Endothelial cell of umbilical vein (primary cell): ENCODE results near the gene CTBP2. TPM values are rescaled to one million over a fixed set of nuclear protein-coding genes. Genes with fewer than 3 reads are reported as not detected.

Experiments
- BruUV-seq: library from RNA; stranded (reverse); fragments of 400-500 nt; replicated peaks from 2 replicates; lab custom pipeline; 2021; lab: Mats Ljungman, UMichigan
- CTCF ChIA-PET: fragments of 300-600, 350-600 bp; sonication (Branson Sonifier 250); formaldehyde crosslinking; loops from one replicate; lab custom pipeline; 2021; ENCODE audit warnings: antibody characterized with exemption, inconsistent platforms; lab: Charles Lee
- POLR2A ChIA-PET: fragments of 300-600, 350-600 bp; sonication (Branson Sonifier 250); formaldehyde crosslinking; loops from one replicate; lab custom pipeline; 2021; ENCODE audit warnings: antibody characterized with exemption, inconsistent platforms; lab: Charles Lee
- DNase-seq: peaks from one replicate; pipeline ENCODE4 v3.0.0-alpha.2; 2011; ENCODE audit warnings: low read depth, low spot score
- FAIRE-seq: peaks from 2 replicates; lab custom pipeline; 2011; peaks lifted over from hg19 to GRCh38; lab: Jason Lieb, UNC
- H2AFZ ChIP-seq: 2 replicates; pipeline ENCODE4 v1.6.0; 2012; ENCODE audit warnings: low read depth, low read length, control low read depth, inconsistent platforms
- H3K27ac ChIP-seq: 2 replicates; pipeline ENCODE4 v1.5.1; 2011; ENCODE audit warnings: low read depth, mild to moderate bottlenecking, control low read depth, low read length, moderate library complexity; ENCODE audit not compliant: insufficient read depth
- H3K27me3 ChIP-seq, 2 experiments: 2 replicates each; pipeline versions ENCODE4 v1.6.0 to v1.6.1; 2011; ENCODE audit warnings: low read length in 2 of 2, mixed read lengths in 1 of 2; ENCODE audit not compliant: control insufficient read depth in 2 of 2, insufficient read depth in 2 of 2
- H3K36me3 ChIP-seq, 2 experiments: 2 replicates in 1 of 2; 3 replicates in 1 of 2; pipeline ENCODE4 v1.5.1; 2011; ENCODE audit warnings: low read length in 2 of 2, mild to moderate bottlenecking in 1 of 2, moderate library complexity in 1 of 2; ENCODE audit not compliant: control insufficient read depth in 2 of 2, insufficient read depth in 2 of 2; ENCODE audit errors: extremely low read depth in 1 of 2
- H3K4me1 ChIP-seq: 3 replicates; pipeline ENCODE4 v1.5.1; 2011; ENCODE audit warnings: mild to moderate bottlenecking, low read length; ENCODE audit not compliant: control insufficient read depth, insufficient read depth; ENCODE audit errors: extremely low read depth
- H3K4me2 ChIP-seq: 2 replicates; pipeline ENCODE4 v1.6.1; 2011; ENCODE audit warnings: low read length, control low read depth, mixed read lengths; ENCODE audit not compliant: insufficient read depth
- H3K4me3 ChIP-seq, 3 experiments: fragments of 200-600 bp in 1 of 3; sonication (generic), shearing (Covaris generic) in 1 of 3; replicated peaks in 1 of 3; 2 replicates each; pipeline ENCODE4 v1.5.1; 2011 to 2016; ENCODE audit warnings: control low read depth in 3 of 3, low read length in 3 of 3, mild to moderate bottlenecking in 2 of 3, inconsistent platforms in 1 of 3, low read depth in 1 of 3, moderate library complexity in 1 of 3; ENCODE audit not compliant: insufficient read depth in 1 of 3
- H3K79me2 ChIP-seq: 2 replicates; pipeline ENCODE4 v1.6.0; 2012; ENCODE audit warnings: low read length, inconsistent platforms; ENCODE audit not compliant: control insufficient read depth, insufficient read depth
- H3K9ac ChIP-seq: replicated peaks from 2 replicates; pipeline ENCODE3; 2011; ENCODE audit warnings: low read length, control low read depth; ENCODE audit not compliant: insufficient read depth; ENCODE audit errors: extremely low read depth
- H3K9me1 ChIP-seq: replicated peaks from 3 replicates; pipeline ENCODE4 v1.6.0; 2011; ENCODE audit warnings: mild to moderate bottlenecking, low read length; ENCODE audit not compliant: control insufficient read depth, insufficient read depth; ENCODE audit errors: extremely low read depth
- H3K9me3 ChIP-seq: replicated peaks from 2 replicates; pipeline ENCODE4 v1.5.1; 2012; ENCODE audit warnings: low read length, inconsistent platforms; ENCODE audit not compliant: control insufficient read depth, insufficient read depth
- H4K20me1 ChIP-seq: replicated peaks from 2 replicates; pipeline ENCODE3; 2011; ENCODE audit warnings: mild to moderate bottlenecking, low read length; ENCODE audit not compliant: control insufficient read depth, insufficient read depth; ENCODE audit errors: extremely low read depth
- EZH2 ChIP-seq: IDR thresholded peaks from 2 replicates; pipeline ENCODE4 v1.6.1; 2012; ENCODE audit warnings: borderline replicate concordance, low read depth, mild to moderate bottlenecking, moderate library complexity, low read length, inconsistent platforms; ENCODE audit not compliant: severe bottlenecking
- FOS ChIP-seq: IDR thresholded peaks from 2 replicates; pipeline ENCODE4 v1.6.1; 2011; ENCODE audit warnings: mild to moderate bottlenecking, low read length, moderate library complexity, borderline replicate concordance; ENCODE audit not compliant: insufficient read depth
- GATA2 ChIP-seq: IDR thresholded peaks from 2 replicates; pipeline ENCODE4 v1.7.0; 2011; ENCODE audit warnings: low read depth, mild to moderate bottlenecking, moderate library complexity, mixed read lengths, low read length; ENCODE audit not compliant: insufficient read length, insufficient read depth
- JUN ChIP-seq: IDR thresholded peaks from 2 replicates; pipeline ENCODE4 v1.6.1; 2011; ENCODE audit warnings: borderline replicate concordance, low read depth; ENCODE audit not compliant: insufficient read length, insufficient read depth
- MYC ChIP-seq: IDR thresholded peaks from one replicate; pipeline ENCODE4 v1.6.1; 2011; ENCODE audit warnings: mild to moderate bottlenecking, low read depth, low read length
- POLR2A ChIP-seq: IDR thresholded peaks from 2 replicates; pipeline ENCODE4 v1.6.1; 2012; ENCODE audit warnings: low read depth, mild to moderate bottlenecking, control low read depth, low read length
- POLR2AphosphoS5 ChIP-seq: IDR thresholded peaks from 2 replicates; pipeline ENCODE4 v1.6.1; 2012; ENCODE audit warnings: low read depth, mild to moderate bottlenecking, control low read depth, low read length, moderate library complexity; ENCODE audit not compliant: insufficient read depth
- dilution Hi-C: fragments of 300-500 bp; cut with MboI; formaldehyde crosslinking; loops from one replicate; pipeline ENCODE4 v1.15.0; 2019; ENCODE audit warnings: low sequenced_read_pairs; ENCODE audit not compliant: extremely low pct_ligation_motif_present
- intact Hi-C: fragments of 100-400 bp; cut with micrococcal nuclease; formaldehyde crosslinking; loops from one replicate; pipeline ENCODE4 v1.10.0; 2022
- polyA plus RNA-seq, 4 experiments: library from polyadenylated mRNA; depleted of rRNA in 3 of 4; stranded (reverse) in 3 of 4; unstranded in 1 of 4; fragments of >200 nt; gene quantifications; 2 replicates each; pipeline versions ENCODE4 v1.2.1 to v1.2.3, GENCODE V29; 2011 to 2012; ENCODE audit warnings: missing spikeins in 1 of 4
- total RNA-seq: library from RNA; stranded (reverse); gene quantifications from 2 replicates; pipeline ENCODE4 v1.2.3, GENCODE V29; 2021
- TF ChIP-seq, protein P1 (sequence below): IDR thresholded peaks from 2 replicates; pipeline ENCODE4 v1.6.1; 2011; ENCODE audit not compliant: insufficient read depth, insufficient read length
- TF ChIP-seq, protein P2 (sequence below), 2 donors: IDR thresholded peaks; 1 replicate in 1 of 2; 2 replicates in 1 of 2; pipeline ENCODE4 v1.5.1; 2011; ENCODE audit warnings: low read length in 2 of 2, mild to moderate bottlenecking in 2 of 2, moderate library complexity in 2 of 2, control low read depth in 1 of 2, inconsistent platforms in 1 of 2, low read depth in 1 of 2; ENCODE audit not compliant: insufficient read depth in 1 of 2; ENCODE audit errors: extremely low read depth in 1 of 2

CTBP2 gene
- total and polyA plus RNA-seq, 2 donors (not counting 3 experiments of a cell fraction or from before 2014, with no cell fraction given): 118 to 128 TPM

DNA sequence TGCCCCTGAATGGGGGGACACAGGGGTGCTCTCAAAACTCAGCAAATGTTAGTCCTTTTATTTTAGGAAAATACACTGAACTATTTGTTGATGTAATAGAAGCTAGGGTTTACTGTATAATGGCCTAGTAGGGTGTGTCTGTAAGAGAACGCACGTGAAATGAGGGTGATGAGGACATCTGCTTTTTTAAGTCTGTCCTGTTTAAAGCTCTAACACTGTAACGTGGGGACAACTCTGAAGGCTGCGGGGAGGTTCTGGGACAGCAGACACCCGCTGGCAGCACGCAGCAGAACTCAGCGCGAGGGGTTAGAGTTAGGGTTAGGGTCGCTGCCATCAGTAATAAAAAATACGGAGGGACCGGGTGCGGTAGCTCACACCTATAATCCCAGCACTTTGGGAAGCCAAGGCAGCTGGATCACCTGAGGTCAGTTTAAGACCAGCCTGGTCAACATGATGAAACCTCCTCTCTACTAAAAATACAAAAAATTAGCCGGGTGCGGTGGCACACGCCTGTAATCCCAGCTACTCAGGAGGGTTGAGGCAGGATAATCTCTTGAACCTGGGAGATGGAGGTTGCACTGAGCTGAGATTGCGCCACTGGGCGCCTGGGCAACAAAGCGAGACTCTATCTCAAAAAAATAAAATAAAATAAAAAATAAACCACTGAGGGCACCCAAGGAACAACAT is 98.0 kb downstream of the CTBP2 start:
- peaks cover 2% of the 10 kb centered on the region for H4K20me1 ChIP-seq
- BruUV-seq: no TSS peak
- peaks cover 44% of the 10 kb centered on the region for H3K4me1 ChIP-seq
- FAIRE-seq: no peak
- no peak overlapping the region for H3K4me3 ChIP-seq
- H3K27ac ChIP-seq: no peak overlapping the region
- H3K79me2 ChIP-seq: peaks cover 77% of the 10 kb centered on the region
- H3K9me1 ChIP-seq: no peaks in the 10 kb centered on the region
- no peak overlapping the region for H2AFZ ChIP-seq
- intact Hi-C loops: no loop called here
- peaks cover 0 to 8% of the 10 kb centered on the region in 2 experiments for H3K36me3 ChIP-seq
- no peaks in the 10 kb centered on the region for H3K27me3 ChIP-seq
- POLR2A ChIA-PET: interaction anchor here (2.0 kb wide), 1 partner anchor 14 kb away, joined by 4 read pairs; no protein-coding TSS in a partner anchor
- H3K9me3 ChIP-seq: no peaks in the 10 kb centered on the region
- dilution Hi-C loops: no loop called here
- H3K4me2 ChIP-seq: no peak overlapping the region
- no peak for DNase-seq
- CTCF ChIA-PET: interaction anchor here (0.9 to 5.9 kb wide), 8 partner anchors 9 to 92 kb away, joined by 3 to 159 read pairs (median 4); no protein-coding TSS in a partner anchor
- no peak overlapping the region for H3K9ac ChIP-seq
- TF ChIP-seq MYC (no peak), EZH2 (no peak), JUN (no peak), POLR2A (no peak), FOS (no peak), POLR2AphosphoS5 (no peak), GATA2 (no peak)
- TF ChIP-seq, protein P1, sequence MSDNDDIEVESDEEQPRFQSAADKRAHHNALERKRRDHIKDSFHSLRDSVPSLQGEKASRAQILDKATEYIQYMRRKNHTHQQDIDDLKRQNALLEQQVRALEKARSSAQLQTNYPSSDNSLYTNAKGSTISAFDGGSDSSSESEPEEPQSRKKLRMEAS: no peak
- TF ChIP-seq, protein P2, sequence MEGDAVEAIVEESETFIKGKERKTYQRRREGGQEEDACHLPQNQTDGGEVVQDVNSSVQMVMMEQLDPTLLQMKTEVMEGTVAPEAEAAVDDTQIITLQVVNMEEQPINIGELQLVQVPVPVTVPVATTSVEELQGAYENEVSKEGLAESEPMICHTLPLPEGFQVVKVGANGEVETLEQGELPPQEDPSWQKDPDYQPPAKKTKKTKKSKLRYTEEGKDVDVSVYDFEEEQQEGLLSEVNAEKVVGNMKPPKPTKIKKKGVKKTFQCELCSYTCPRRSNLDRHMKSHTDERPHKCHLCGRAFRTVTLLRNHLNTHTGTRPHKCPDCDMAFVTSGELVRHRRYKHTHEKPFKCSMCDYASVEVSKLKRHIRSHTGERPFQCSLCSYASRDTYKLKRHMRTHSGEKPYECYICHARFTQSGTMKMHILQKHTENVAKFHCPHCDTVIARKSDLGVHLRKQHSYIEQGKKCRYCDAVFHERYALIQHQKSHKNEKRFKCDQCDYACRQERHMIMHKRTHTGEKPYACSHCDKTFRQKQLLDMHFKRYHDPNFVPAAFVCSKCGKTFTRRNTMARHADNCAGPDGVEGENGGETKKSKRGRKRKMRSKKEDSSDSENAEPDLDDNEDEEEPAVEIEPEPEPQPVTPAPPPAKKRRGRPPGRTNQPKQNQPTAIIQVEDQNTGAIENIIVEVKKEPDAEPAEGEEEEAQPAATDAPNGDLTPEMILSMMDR (IDR thresholded peaks at IDR 0.05; ENCODE audit: extremely low read depth in 1 of 2, insufficient read depth in 1 of 2, low read depth in 1 of 2, low read length in 2 of 2): no peak
